ENCODE results near the gene MORN1.
A peak's percentile ranks its signal among the peaks of the same experiment; 100 is the strongest.

Gene MORN1

GRCh38 chr1:2287649-2288048, 103.7 kb downstream of the MORN1 start:
- no peaks in the 10 kb centered on the region for H3K36me3 ChIP-seq (ENCODE audit: control insufficient read depth in 1 of 2, insufficient read depth in 2 of 2, low read length in 2 of 2)
- H3K4me1 ChIP-seq (ENCODE audit: control insufficient read depth in 1 of 2, insufficient read depth in 2 of 2, low read length in 2 of 2), result peaks cover 26 to 41% of the 10 kb centered on the region in 2 donors
- no peak overlapping the region for H3K9ac ChIP-seq (ENCODE audit: low read depth in 1 of 2, low read length in 2 of 2)

GRCh38 chr1:2286923-2287322, 104.4 kb downstream of the MORN1 start:
- Histone ChIP-seq H3K4me3 (ENCODE audit: low read depth in 1 of 2, low read length in 2 of 2) (no peak overlapping the region), H3K4me1 (ENCODE audit: control insufficient read depth in 1 of 2, insufficient read depth in 2 of 2, low read length in 2 of 2) (peaks cover 18 to 33% of the 10 kb centered on the region in 2 donors)

More at GRCh38 chr1:2287649-2288048, 103.7 kb downstream of the MORN1 start:
- H3K27ac ChIP-seq (ENCODE audit: low read depth, low read length), result no peak overlapping the region
- no peaks in the 10 kb centered on the region for H3K27me3 ChIP-seq (ENCODE audit: control insufficient read depth in 1 of 2, insufficient read depth in 2 of 2, low read length in 2 of 2)
- no peak overlapping the region for H3K4me3 ChIP-seq (ENCODE audit: low read depth in 1 of 2, low read length in 2 of 2)
- H3K9me3 ChIP-seq (ENCODE audit: control insufficient read depth in 1 of 2, low read length in 2 of 2), result no peaks in the 10 kb centered on the region

GRCh38 chr1:2284932-2285331, 106.4 kb downstream of the MORN1 start:
- Histone ChIP-seq H3K9ac (ENCODE audit: low read depth in 1 of 2, low read length in 2 of 2) (no peak overlapping the region), H3K4me1 (ENCODE audit: control insufficient read depth in 1 of 2, insufficient read depth in 2 of 2, low read length in 2 of 2) (peaks cover 5 to 16% of the 10 kb centered on the region in 2 donors), H3K27ac (ENCODE audit: low read depth, low read length) (no peak overlapping the region)

More at GRCh38 chr1:2286923-2287322, 104.4 kb downstream of the MORN1 start:
- Histone ChIP-seq H3K9ac (ENCODE audit: low read depth in 1 of 2, low read length in 2 of 2) (no peak overlapping the region), H3K36me3 (ENCODE audit: control insufficient read depth in 1 of 2, insufficient read depth in 2 of 2, low read length in 2 of 2) (no peaks in the 10 kb centered on the region), H3K27me3 (ENCODE audit: control insufficient read depth in 1 of 2, insufficient read depth in 2 of 2, low read length in 2 of 2) (no peaks in the 10 kb centered on the region), H3K27ac (ENCODE audit: low read depth, low read length) (no peak overlapping the region), H3K9me3 (ENCODE audit: control insufficient read depth in 1 of 2, low read length in 2 of 2) (no peaks in the 10 kb centered on the region)

GRCh38 chr1:2283991-2284895, 107.1 kb downstream of the MORN1 start:
- Histone ChIP-seq H3K27ac (ENCODE audit: low read depth, low read length) (no peak overlapping the region), H3K27me3 (ENCODE audit: control insufficient read depth in 1 of 2, insufficient read depth in 2 of 2, low read length in 2 of 2) (no peaks in the 10 kb centered on the region), H3K9ac (ENCODE audit: low read depth in 1 of 2, low read length in 2 of 2) (no peak overlapping the region), H3K4me1 (ENCODE audit: control insufficient read depth in 1 of 2, insufficient read depth in 2 of 2, low read length in 2 of 2) (peaks cover 8 to 18% of the 10 kb centered on the region in 2 donors), H3K9me3 (ENCODE audit: control insufficient read depth in 1 of 2, low read length in 2 of 2) (no peaks in the 10 kb centered on the region), H3K4me3 (ENCODE audit: low read depth in 1 of 2, low read length in 2 of 2) (no peak overlapping the region), H3K36me3 (ENCODE audit: control insufficient read depth in 1 of 2, insufficient read depth in 2 of 2, low read length in 2 of 2) (no peaks in the 10 kb centered on the region)

More at GRCh38 chr1:2284932-2285331, 106.4 kb downstream of the MORN1 start:
- Histone ChIP-seq H3K4me3 (ENCODE audit: low read depth in 1 of 2, low read length in 2 of 2) (no peak overlapping the region), H3K36me3 (ENCODE audit: control insufficient read depth in 1 of 2, insufficient read depth in 2 of 2, low read length in 2 of 2) (no peaks in the 10 kb centered on the region), H3K9me3 (ENCODE audit: control insufficient read depth in 1 of 2, low read length in 2 of 2) (no peaks in the 10 kb centered on the region), H3K27me3 (ENCODE audit: control insufficient read depth in 1 of 2, insufficient read depth in 2 of 2, low read length in 2 of 2) (no peaks in the 10 kb centered on the region)

GRCh38 chr1:2283371-2283990, 107.9 kb downstream of the MORN1 start:
- H3K36me3 ChIP-seq (ENCODE audit: control insufficient read depth in 1 of 2, insufficient read depth in 2 of 2, low read length in 2 of 2), result no peaks in the 10 kb centered on the region
- no peaks in the 10 kb centered on the region for H3K27me3 ChIP-seq (ENCODE audit: control insufficient read depth in 1 of 2, insufficient read depth in 2 of 2, low read length in 2 of 2)
- no peak overlapping the region for H3K9ac ChIP-seq (ENCODE audit: low read depth in 1 of 2, low read length in 2 of 2)
- H3K27ac ChIP-seq (ENCODE audit: low read depth, low read length), result no peak overlapping the region
- peaks cover 15 to 18% of the 10 kb centered on the region in 2 donors for H3K4me1 ChIP-seq (ENCODE audit: control insufficient read depth in 1 of 2, insufficient read depth in 2 of 2, low read length in 2 of 2)
- no peak overlapping the region for H3K4me3 ChIP-seq (ENCODE audit: low read depth in 1 of 2, low read length in 2 of 2)
- no peaks in the 10 kb centered on the region for H3K9me3 ChIP-seq (ENCODE audit: control insufficient read depth in 1 of 2, low read length in 2 of 2)

- Histone ChIP-seq H3K27me3 (ENCODE audit: control insufficient read depth in 1 of 2, insufficient read depth in 2 of 2, low read length in 2 of 2) (no peaks in the 10 kb centered on the region), H3K36me3 (ENCODE audit: control insufficient read depth in 1 of 2, insufficient read depth in 2 of 2, low read length in 2 of 2) (peaks cover 2 to 4% of the 10 kb centered on the region in 2 donors), H3K9me3 (ENCODE audit: control insufficient read depth in 1 of 2, low read length in 2 of 2) (no peaks in the 10 kb centered on the region), H3K27ac (ENCODE audit: low read depth, low read length) (no peak overlapping the region), H3K9ac (ENCODE audit: low read depth in 1 of 2, low read length in 2 of 2) (no peak overlapping the region), H3K4me3 (ENCODE audit: low read depth in 1 of 2, low read length in 2 of 2) (no peak overlapping the region), H3K4me1 (ENCODE audit: control insufficient read depth in 1 of 2, insufficient read depth in 2 of 2, low read length in 2 of 2) (peaks cover 23% of the 10 kb centered on the region in 2 donors)
Observed at GRCh38 chr1:2282556-2283270, 108.6 kb downstream of the MORN1 start.

GRCh38 chr1:2279817-2280216, 111.5 kb downstream of the MORN1 start:
- Histone ChIP-seq H3K9ac (ENCODE audit: low read depth in 1 of 2, low read length in 2 of 2) (no peak overlapping the region), H3K36me3 (ENCODE audit: control insufficient read depth in 1 of 2, insufficient read depth in 2 of 2, low read length in 2 of 2) (peaks cover 4 to 8% of the 10 kb centered on the region in 2 donors), H3K4me1 (ENCODE audit: control insufficient read depth in 1 of 2, insufficient read depth in 2 of 2, low read length in 2 of 2) (peaks cover 43 to 51% of the 10 kb centered on the region in 2 donors)

GRCh38 chr1:2279210-2279639, 112.1 kb downstream of the MORN1 start:
- Histone ChIP-seq H3K27me3 (ENCODE audit: control insufficient read depth in 1 of 2, insufficient read depth in 2 of 2, low read length in 2 of 2) (no peaks in the 10 kb centered on the region), H3K4me1 (ENCODE audit: control insufficient read depth in 1 of 2, insufficient read depth in 2 of 2, low read length in 2 of 2) (peaks cover 49 to 57% of the 10 kb centered on the region in 2 donors), H3K27ac (ENCODE audit: low read depth, low read length) (peak overlapping the region; percentile 6), H3K9me3 (ENCODE audit: control insufficient read depth in 1 of 2, low read length in 2 of 2) (no peaks in the 10 kb centered on the region), H3K36me3 (ENCODE audit: control insufficient read depth in 1 of 2, insufficient read depth in 2 of 2, low read length in 2 of 2) (peaks cover 4 to 8% of the 10 kb centered on the region in 2 donors), H3K9ac (ENCODE audit: low read depth in 1 of 2, low read length in 2 of 2) (no peak overlapping the region), H3K4me3 (ENCODE audit: low read depth in 1 of 2, low read length in 2 of 2) (no peak overlapping the region)

More at GRCh38 chr1:2279817-2280216, 111.5 kb downstream of the MORN1 start:
- Histone ChIP-seq H3K4me3 (ENCODE audit: low read depth in 1 of 2, low read length in 2 of 2) (no peak overlapping the region), H3K27ac (ENCODE audit: low read depth, low read length) (peak overlapping the region; percentile 36), H3K9me3 (ENCODE audit: control insufficient read depth in 1 of 2, low read length in 2 of 2) (no peaks in the 10 kb centered on the region), H3K27me3 (ENCODE audit: control insufficient read depth in 1 of 2, insufficient read depth in 2 of 2, low read length in 2 of 2) (no peaks in the 10 kb centered on the region)

GRCh38 chr1:2278591-2279209, 112.7 kb downstream of the MORN1 start:
- no peaks in the 10 kb centered on the region for H3K27me3 ChIP-seq (ENCODE audit: control insufficient read depth in 1 of 2, insufficient read depth in 2 of 2, low read length in 2 of 2)
- peak overlapping the region in 1 of 2 donors; percentile 19 for H3K9ac ChIP-seq (ENCODE audit: low read depth in 1 of 2, low read length in 2 of 2)
- H3K4me1 ChIP-seq (ENCODE audit: control insufficient read depth in 1 of 2, insufficient read depth in 2 of 2, low read length in 2 of 2), result peaks cover 52 to 61% of the 10 kb centered on the region in 2 donors
- peaks cover 4 to 8% of the 10 kb centered on the region in 2 donors for H3K36me3 ChIP-seq (ENCODE audit: control insufficient read depth in 1 of 2, insufficient read depth in 2 of 2, low read length in 2 of 2)
- peak overlapping the region; percentile 20 for H3K27ac ChIP-seq (ENCODE audit: low read depth, low read length)
- no peak overlapping the region for H3K4me3 ChIP-seq (ENCODE audit: low read depth in 1 of 2, low read length in 2 of 2)
- H3K9me3 ChIP-seq (ENCODE audit: control insufficient read depth in 1 of 2, low read length in 2 of 2), result no peaks in the 10 kb centered on the region
